Measurements from ENCODE around the gene NPFFR2.

NPFFR2 gene

GRCh38 chr4:72031868-72032608 lies at the start of gene NPFFR2:
Gene NPFFR2 (plus strand): TSS chr4:72032000. CDS start chr4:72128592, 96,592 bp downstream.
- Mint-ChIP-seq H3K9me3 (peaks cover 1% of the 10 kb centered on the region), H3K36me3 (no peaks in the 10 kb centered on the region), H3K4me1 (no peaks in the 10 kb centered on the region), H3K4me3 (no peak within 1 kb of the TSS), H3K27me3 (peaks cover 4% of the 10 kb centered on the region), H3K27ac (no peak within 1 kb of the TSS)

- no peak overlapping the region for H3K27ac Mint-ChIP-seq
- no peak overlapping the region for H3K4me3 Mint-ChIP-seq
- no peaks in the 10 kb centered on the region for H3K4me1 Mint-ChIP-seq
- H3K36me3 Mint-ChIP-seq = peaks cover 2% of the 10 kb centered on the region
- H3K9me3 Mint-ChIP-seq = peaks cover 5% of the 10 kb centered on the region
- no peaks in the 10 kb centered on the region for H3K27me3 Mint-ChIP-seq
Measured at GRCh38 chr4:71992571-71993312, 39.1 kb upstream of the NPFFR2 start.

GRCh38 chr4:71994559-71994958 lies 37.2 kb upstream of the NPFFR2 start:
- Mint-ChIP-seq H3K36me3 (peaks cover 2% of the 10 kb centered on the region), H3K27ac (no peak overlapping the region), H3K4me1 (no peaks in the 10 kb centered on the region), H3K4me3 (no peak overlapping the region), H3K9me3 (peaks cover 11% of the 10 kb centered on the region), H3K27me3 (no peaks in the 10 kb centered on the region)

- Mint-ChIP-seq H3K36me3 (peaks cover 2% of the 10 kb centered on the region), H3K27ac (no peak overlapping the region), H3K27me3 (no peaks in the 10 kb centered on the region), H3K4me1 (no peaks in the 10 kb centered on the region), H3K4me3 (no peak overlapping the region), H3K9me3 (peaks cover 11% of the 10 kb centered on the region)
Measured at GRCh38 chr4:71995297-71995696, 36.5 kb upstream of the NPFFR2 start.

GRCh38 chr4:72006586-72006985 lies 25.2 kb upstream of the NPFFR2 start:
- no peak overlapping the region for H3K27ac Mint-ChIP-seq
- H3K27me3 Mint-ChIP-seq = no peaks in the 10 kb centered on the region
- no peaks in the 10 kb centered on the region for H3K4me1 Mint-ChIP-seq
- no peaks in the 10 kb centered on the region for H3K36me3 Mint-ChIP-seq
- H3K9me3 Mint-ChIP-seq = peaks cover 8% of the 10 kb centered on the region
- H3K4me3 Mint-ChIP-seq = no peak overlapping the region

- Mint-ChIP-seq H3K27me3 (no peaks in the 10 kb centered on the region), H3K27ac (no peak overlapping the region), H3K4me3 (no peak overlapping the region), H3K4me1 (no peaks in the 10 kb centered on the region), H3K36me3 (no peaks in the 10 kb centered on the region), H3K9me3 (peaks cover 3% of the 10 kb centered on the region)
Measured at GRCh38 chr4:72011906-72012305, 19.9 kb upstream of the NPFFR2 start.

GRCh38 chr4:72016011-72016410 lies 15.8 kb upstream of the NPFFR2 start:
- Mint-ChIP-seq H3K4me3 (no peak overlapping the region), H3K9me3 (no peaks in the 10 kb centered on the region), H3K36me3 (no peaks in the 10 kb centered on the region), H3K27ac (no peak overlapping the region), H3K27me3 (no peaks in the 10 kb centered on the region), H3K4me1 (no peaks in the 10 kb centered on the region)

GRCh38 chr4:72019688-72020087 lies 12.1 kb upstream of the NPFFR2 start:
- no peak overlapping the region for H3K27ac Mint-ChIP-seq
- no peaks in the 10 kb centered on the region for H3K4me1 Mint-ChIP-seq
- no peaks in the 10 kb centered on the region for H3K27me3 Mint-ChIP-seq
- peaks cover 5% of the 10 kb centered on the region for H3K9me3 Mint-ChIP-seq
- no peaks in the 10 kb centered on the region for H3K36me3 Mint-ChIP-seq
- no peak overlapping the region for H3K4me3 Mint-ChIP-seq

- H3K36me3 Mint-ChIP-seq = no peaks in the 10 kb centered on the region
- H3K27ac Mint-ChIP-seq = no peak overlapping the region
- H3K27me3 Mint-ChIP-seq = no peaks in the 10 kb centered on the region
- H3K9me3 Mint-ChIP-seq = peaks cover 11% of the 10 kb centered on the region
- no peaks in the 10 kb centered on the region for H3K4me1 Mint-ChIP-seq
- H3K4me3 Mint-ChIP-seq = no peak overlapping the region
Measured at GRCh38 chr4:72022553-72022952, 9.2 kb upstream of the NPFFR2 start.

GRCh38 chr4:72055566-72055965 lies 23.8 kb downstream of the NPFFR2 start:
- Mint-ChIP-seq H3K4me3 (no peak overlapping the region), H3K36me3 (no peaks in the 10 kb centered on the region), H3K27me3 (no peaks in the 10 kb centered on the region), H3K4me1 (no peaks in the 10 kb centered on the region), H3K27ac (no peak overlapping the region), H3K9me3 (no peaks in the 10 kb centered on the region)

GRCh38 chr4:72063726-72064125 lies 31.9 kb downstream of the NPFFR2 start:
- peaks cover 5% of the 10 kb centered on the region for H3K9me3 Mint-ChIP-seq
- no peak overlapping the region for H3K27ac Mint-ChIP-seq
- H3K4me1 Mint-ChIP-seq = no peaks in the 10 kb centered on the region
- H3K4me3 Mint-ChIP-seq = no peak overlapping the region
- no peaks in the 10 kb centered on the region for H3K36me3 Mint-ChIP-seq
- H3K27me3 Mint-ChIP-seq = no peaks in the 10 kb centered on the region

GRCh38 chr4:72067051-72067450 lies 35.3 kb downstream of the NPFFR2 start:
- Mint-ChIP-seq H3K27ac (no peak overlapping the region), H3K27me3 (no peaks in the 10 kb centered on the region), H3K9me3 (peaks cover 11% of the 10 kb centered on the region), H3K4me1 (no peaks in the 10 kb centered on the region), H3K4me3 (no peak overlapping the region), H3K36me3 (no peaks in the 10 kb centered on the region)

GRCh38 chr4:72073816-72074215 lies 42.0 kb downstream of the NPFFR2 start:
- Mint-ChIP-seq H3K27ac (no peak overlapping the region), H3K4me3 (no peak overlapping the region), H3K4me1 (no peaks in the 10 kb centered on the region), H3K9me3 (peaks cover 16% of the 10 kb centered on the region), H3K27me3 (no peaks in the 10 kb centered on the region), H3K36me3 (no peaks in the 10 kb centered on the region)

- no peak overlapping the region for H3K27ac Mint-ChIP-seq
- H3K4me1 Mint-ChIP-seq = no peaks in the 10 kb centered on the region
- H3K4me3 Mint-ChIP-seq = no peak overlapping the region
- no peaks in the 10 kb centered on the region for H3K36me3 Mint-ChIP-seq
- H3K9me3 Mint-ChIP-seq = peaks cover 12% of the 10 kb centered on the region
- H3K27me3 Mint-ChIP-seq = no peaks in the 10 kb centered on the region
Measured at GRCh38 chr4:72076562-72076961, 44.8 kb downstream of the NPFFR2 start.

GRCh38 chr4:72077346-72077745 lies 45.5 kb downstream of the NPFFR2 start:
- H3K27me3 Mint-ChIP-seq = no peaks in the 10 kb centered on the region
- no peak overlapping the region for H3K27ac Mint-ChIP-seq
- no peaks in the 10 kb centered on the region for H3K36me3 Mint-ChIP-seq
- no peak overlapping the region for H3K4me3 Mint-ChIP-seq
- peaks cover 7% of the 10 kb centered on the region for H3K9me3 Mint-ChIP-seq
- H3K4me1 Mint-ChIP-seq = no peaks in the 10 kb centered on the region

GRCh38 chr4:72084587-72085011 lies 52.8 kb downstream of the NPFFR2 start:
- Mint-ChIP-seq H3K36me3 (no peaks in the 10 kb centered on the region), H3K27ac (no peak overlapping the region), H3K27me3 (no peaks in the 10 kb centered on the region), H3K4me1 (no peaks in the 10 kb centered on the region), H3K4me3 (no peak overlapping the region), H3K9me3 (no peaks in the 10 kb centered on the region)

Measured in activated naive CD4-positive, alpha-beta T cell treated with anti-CD3 and anti-CD28 coated beads, Interleukin-2, amount 50 U/mL, for 24 hours (primary cell).